Activated naive CD4-positive, alpha-beta T cell treated with anti-CD3 and anti-CD28 coated beads, Interleukin-2, amount 50 U/mL, for 72 hours (primary cell): ENCODE measurements around the gene CAMTA1. TPM values are rescaled to one million over a fixed set of nuclear protein-coding genes. Genes with fewer than 3 reads are reported as not detected.

Experiments used
- ATAC-seq, 2 donors: fragments of 150-1000 bp; cut with Tn5 transposase; 2 replicates each; pipeline ENCODE4 v1.10.0; 2021; ENCODE audit warnings: mild to moderate bottlenecking in 2 of 2, moderate library complexity in 2 of 2
- DNase-seq, 2 donors: peaks; one replicate each; pipeline ENCODE4 v3.0.0; 2021 to 2022; ENCODE audit warnings: low spot score in 2 of 2
- H3K27ac Mint-ChIP-seq, 2 donors: one replicate each; pipeline ENCODE4 v1.8.0; 2022; ENCODE audit warnings: mild to moderate bottlenecking in 2 of 2, mixed read lengths in 2 of 2
- H3K36me3 Mint-ChIP-seq, 2 donors: one replicate each; pipeline ENCODE4 v1.8.0; 2022; ENCODE audit warnings: mixed read lengths in 2 of 2
- H3K9me3 Mint-ChIP-seq, 2 donors: one replicate each; pipeline ENCODE4 v1.8.0; 2022; ENCODE audit warnings: mixed read lengths in 2 of 2
- total RNA-seq, 2 donors: library from RNA; stranded (reverse); gene quantifications; one replicate each; pipeline ENCODE4 v1.2.3, GENCODE V29; 2022

The CAMTA1 gene
- total RNA-seq, 2 donors from 2014 or later, result 50.4 to 76.4 TPM

DNA sequence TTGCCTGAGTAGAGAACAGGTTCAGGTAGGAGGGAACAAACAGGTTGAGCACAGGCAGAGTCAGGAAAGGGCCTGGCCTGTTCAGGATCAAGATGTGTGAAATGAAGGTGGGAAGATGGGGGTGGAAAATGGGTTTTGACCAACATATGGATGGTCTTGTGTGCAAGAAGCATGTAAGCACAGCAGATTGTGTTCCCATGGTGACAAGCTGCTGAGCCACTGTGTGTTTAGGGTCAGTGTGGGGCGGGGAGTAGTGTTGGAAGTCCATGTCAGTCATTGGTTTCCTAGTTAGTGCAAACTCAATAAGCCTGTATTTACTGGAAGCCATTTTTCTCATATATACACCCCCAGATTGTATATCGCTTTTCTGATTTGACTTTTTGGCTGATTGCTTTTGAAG, 111.9 kb downstream of the CAMTA1 start:
- Mint-ChIP-seq H3K9me3 (no peaks in the 10 kb centered on the region), H3K36me3 (no peaks in the 10 kb centered on the region), H3K27ac (peak overlapping the region in 1 of 2 donors; percentile 79)
- DNase-seq, result no peak
- ATAC-seq, result no peak

DNA sequence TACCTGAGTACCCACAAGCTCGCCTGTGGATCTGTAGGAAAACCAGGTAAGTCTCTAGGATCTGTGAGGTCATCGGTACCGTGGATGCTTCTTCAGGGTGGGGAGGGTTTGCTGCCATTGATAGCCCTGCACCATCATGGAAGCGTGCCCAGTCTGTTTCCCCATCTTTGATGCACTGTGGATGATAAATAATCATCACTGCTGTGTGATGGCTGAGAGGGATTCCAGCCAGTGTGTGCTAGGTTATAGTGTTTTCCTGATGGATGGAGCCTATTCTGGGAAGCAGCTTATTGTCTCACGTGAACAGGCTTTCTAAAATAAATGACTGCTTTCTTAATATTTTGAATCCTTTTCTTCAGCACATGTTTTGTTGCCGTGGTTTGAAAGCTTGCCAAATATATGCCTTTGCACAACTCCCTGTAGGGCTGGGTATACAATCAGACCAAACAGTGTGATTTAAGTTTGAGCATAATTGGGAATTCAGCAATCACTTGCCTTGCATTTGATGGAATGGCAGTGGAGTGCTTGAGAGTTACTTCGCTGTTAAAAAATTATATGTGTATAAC, 113.8 kb downstream of the CAMTA1 start:
- ATAC-seq (no peak), DNase-seq (no peak)
- Mint-ChIP-seq H3K9me3 (peaks cover 0 to 3% of the 10 kb centered on the region in 2 donors), H3K27ac (no peak overlapping the region), H3K36me3 (no peaks in the 10 kb centered on the region)

DNA sequence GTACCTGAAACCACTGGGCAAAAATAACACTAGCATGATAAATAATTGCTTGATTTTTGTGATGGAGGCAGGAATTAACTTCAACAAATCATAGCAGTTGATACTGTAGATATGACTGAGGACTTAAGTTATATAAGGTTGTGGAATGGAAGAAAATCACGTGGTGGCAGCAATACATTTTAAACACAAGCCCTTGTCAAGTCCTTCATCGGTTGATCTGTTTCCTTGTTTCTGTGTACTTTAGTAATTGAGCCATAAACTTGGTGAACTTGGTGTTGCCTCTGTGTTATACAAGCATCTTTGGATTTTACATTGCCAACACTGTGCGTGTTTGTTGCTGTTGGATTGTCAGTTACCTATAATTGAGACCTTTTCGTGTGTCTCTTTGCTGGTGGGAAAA, 114.4 kb downstream of the CAMTA1 start:
- peaks cover 0 to 5% of the 10 kb centered on the region in 2 donors for H3K9me3 Mint-ChIP-seq
- H3K36me3 Mint-ChIP-seq, result no peaks in the 10 kb centered on the region
- ATAC-seq, result no peak

DNA sequence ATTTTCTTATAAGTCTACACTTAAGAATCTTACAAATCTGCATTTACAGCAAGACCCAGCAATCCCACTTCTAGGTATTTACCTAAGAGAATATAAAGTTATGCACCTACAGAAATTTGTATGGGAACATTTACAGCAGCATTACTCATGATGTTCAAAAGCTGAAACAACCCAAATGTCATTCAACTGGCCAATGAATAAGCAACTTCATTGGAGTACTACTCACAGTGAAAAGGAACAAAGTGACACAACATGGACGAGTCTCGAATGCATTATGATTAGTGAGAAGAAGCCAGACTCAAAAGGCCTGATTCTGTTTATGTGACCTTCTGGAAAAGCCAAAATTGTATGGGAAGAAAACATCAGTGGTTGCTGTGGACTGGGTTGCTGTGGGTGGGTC, 116.9 kb downstream of the CAMTA1 start:
- Mint-ChIP-seq H3K36me3 (no peaks in the 10 kb centered on the region), H3K27ac (peak overlapping the region in 1 of 2 donors; percentile 15), H3K9me3 (peaks cover 0 to 5% of the 10 kb centered on the region in 2 donors)
- DNase-seq, result no peak
- ATAC-seq, result peak in 1 of 2 donors; percentile 50

More for the DNA sequence above, 114.4 kb downstream of the CAMTA1 start:
- DNase-seq, result no peak
- no peak overlapping the region for H3K27ac Mint-ChIP-seq

DNA sequence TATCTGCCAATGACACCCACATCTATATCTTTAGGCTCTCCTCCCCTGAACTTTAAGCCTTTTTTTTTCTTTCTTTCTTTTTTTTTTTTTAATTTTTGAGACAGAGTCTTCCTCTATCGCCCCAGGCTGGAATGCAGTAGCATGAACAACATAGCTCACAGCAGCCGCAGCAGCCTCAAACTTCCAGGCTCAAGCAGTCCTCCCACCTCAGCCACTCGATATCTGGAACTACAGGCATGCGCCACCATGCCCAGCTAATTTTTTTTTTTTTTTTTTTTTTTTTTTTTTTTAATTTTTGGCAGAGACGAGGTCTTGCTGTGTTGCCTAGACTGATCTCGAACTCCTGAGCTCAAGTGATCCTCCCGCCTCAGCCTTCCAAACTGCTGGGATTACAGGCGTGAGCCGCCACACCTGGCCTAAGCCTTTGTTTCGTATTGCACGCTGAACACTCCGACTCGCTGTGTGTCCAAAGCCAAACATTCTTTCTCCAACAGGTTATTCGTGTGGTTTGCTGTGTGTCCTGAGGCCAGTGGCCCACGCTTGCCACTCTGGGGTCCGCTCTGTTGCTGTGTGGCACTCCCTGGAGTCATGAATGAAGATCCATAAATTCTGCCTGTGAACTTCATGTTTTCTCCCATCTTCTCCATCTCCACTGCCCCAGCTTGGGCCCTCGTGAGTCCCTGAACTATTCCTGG, 119.4 kb downstream of the CAMTA1 start:
- Mint-ChIP-seq H3K36me3 (no peaks in the 10 kb centered on the region), H3K9me3 (peaks cover 0 to 5% of the 10 kb centered on the region in 2 donors), H3K27ac (no peak overlapping the region)
- ATAC-seq, result no peak
- no peak for DNase-seq

DNA sequence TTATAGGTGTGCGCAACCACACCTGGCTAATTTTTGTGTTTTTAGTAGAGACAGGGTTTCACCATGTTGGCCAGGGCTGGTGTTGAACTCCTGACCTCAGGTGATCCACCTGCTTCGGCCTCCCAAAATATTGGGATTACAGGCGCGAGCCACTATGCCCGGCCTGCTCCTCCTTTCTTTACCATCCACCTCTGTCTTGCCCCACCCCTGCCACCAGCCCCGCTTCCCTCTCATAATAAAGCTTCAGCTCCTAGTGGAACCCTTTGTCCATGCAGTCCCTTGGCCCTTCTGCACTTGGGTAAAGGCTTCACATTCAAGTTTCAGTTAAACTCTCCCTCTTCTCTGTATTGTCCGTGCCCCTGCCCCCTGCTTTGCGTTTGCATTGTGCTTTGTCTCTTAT, 120.1 kb downstream of the CAMTA1 start:
- DNase-seq, result no peak
- Mint-ChIP-seq H3K9me3 (peaks cover 0 to 5% of the 10 kb centered on the region in 2 donors), H3K27ac (no peak overlapping the region), H3K36me3 (no peaks in the 10 kb centered on the region)
- no peak for ATAC-seq

DNA sequence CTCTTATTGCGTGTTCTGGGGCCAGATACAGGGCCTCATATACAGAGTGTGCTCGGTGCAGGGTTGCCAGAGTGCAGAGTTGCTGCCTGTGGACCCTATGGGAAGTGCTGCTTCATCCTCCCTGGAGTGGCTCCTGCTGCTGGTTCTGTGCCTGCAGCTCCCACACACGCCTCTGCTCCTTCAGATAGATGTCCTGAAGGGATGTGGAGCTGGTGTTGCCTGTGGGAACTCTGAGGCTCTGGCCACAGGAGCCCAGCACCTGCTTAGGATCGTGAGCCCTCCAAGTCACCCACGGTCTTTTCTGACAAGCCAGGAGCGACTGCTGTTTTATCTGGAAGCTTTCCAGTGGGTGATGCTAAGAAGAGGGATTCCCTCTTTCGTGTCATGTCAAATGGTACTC, 120.5 kb downstream of the CAMTA1 start:
- no peaks in the 10 kb centered on the region for H3K36me3 Mint-ChIP-seq
- no peak for DNase-seq
- ATAC-seq, result no peak
- peaks cover 0 to 5% of the 10 kb centered on the region in 2 donors for H3K9me3 Mint-ChIP-seq
- no peak overlapping the region for H3K27ac Mint-ChIP-seq

DNA sequence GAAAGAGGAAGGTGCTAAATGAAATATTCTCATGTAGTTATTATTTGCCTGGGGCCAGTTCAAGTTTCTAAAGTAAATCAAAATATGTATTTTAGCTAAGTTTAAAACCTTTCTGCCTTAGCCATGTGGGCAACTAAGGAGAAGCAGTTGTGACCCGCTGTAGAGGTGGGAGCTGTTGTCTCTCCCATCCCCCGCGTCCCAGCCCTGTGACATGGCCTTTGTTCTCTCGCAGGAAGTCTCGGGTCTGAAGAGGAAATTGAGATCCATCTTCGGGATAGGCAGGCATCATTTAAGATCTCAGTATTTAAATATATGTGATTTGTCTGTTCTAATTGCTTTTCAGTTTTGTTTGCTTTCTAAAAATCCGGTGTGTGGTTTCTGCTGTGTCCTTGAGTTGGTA, 121.5 kb downstream of the CAMTA1 start:
- Mint-ChIP-seq H3K27ac (no peak overlapping the region), H3K9me3 (peaks cover 0 to 5% of the 10 kb centered on the region in 2 donors), H3K36me3 (no peaks in the 10 kb centered on the region)
- ATAC-seq, result no peak
- no peak for DNase-seq

DNA sequence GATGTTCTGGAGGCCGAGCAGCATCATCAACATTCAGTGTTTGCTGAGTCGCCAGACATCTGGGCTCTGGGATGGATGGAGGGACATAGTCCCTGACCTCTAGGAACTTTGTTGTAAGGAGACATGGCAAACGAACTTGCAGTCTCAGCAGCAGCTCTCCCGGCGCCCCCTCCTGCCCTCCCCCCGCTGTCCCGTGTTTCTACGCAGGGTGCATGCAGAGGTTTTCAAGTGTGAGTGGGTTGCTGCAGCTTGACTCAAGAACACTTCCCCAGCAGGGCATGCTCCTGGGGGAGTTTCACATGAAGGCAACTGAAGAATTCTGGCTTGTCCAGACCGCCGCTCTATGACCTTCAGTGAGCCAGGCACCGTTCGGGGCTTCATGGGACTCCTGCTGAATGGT, 121.9 kb downstream of the CAMTA1 start:
- Mint-ChIP-seq H3K36me3 (no peaks in the 10 kb centered on the region), H3K27ac (no peak overlapping the region), H3K9me3 (peaks cover 0 to 5% of the 10 kb centered on the region in 2 donors)
- DNase-seq, result no peak
- ATAC-seq, result no peak

DNA sequence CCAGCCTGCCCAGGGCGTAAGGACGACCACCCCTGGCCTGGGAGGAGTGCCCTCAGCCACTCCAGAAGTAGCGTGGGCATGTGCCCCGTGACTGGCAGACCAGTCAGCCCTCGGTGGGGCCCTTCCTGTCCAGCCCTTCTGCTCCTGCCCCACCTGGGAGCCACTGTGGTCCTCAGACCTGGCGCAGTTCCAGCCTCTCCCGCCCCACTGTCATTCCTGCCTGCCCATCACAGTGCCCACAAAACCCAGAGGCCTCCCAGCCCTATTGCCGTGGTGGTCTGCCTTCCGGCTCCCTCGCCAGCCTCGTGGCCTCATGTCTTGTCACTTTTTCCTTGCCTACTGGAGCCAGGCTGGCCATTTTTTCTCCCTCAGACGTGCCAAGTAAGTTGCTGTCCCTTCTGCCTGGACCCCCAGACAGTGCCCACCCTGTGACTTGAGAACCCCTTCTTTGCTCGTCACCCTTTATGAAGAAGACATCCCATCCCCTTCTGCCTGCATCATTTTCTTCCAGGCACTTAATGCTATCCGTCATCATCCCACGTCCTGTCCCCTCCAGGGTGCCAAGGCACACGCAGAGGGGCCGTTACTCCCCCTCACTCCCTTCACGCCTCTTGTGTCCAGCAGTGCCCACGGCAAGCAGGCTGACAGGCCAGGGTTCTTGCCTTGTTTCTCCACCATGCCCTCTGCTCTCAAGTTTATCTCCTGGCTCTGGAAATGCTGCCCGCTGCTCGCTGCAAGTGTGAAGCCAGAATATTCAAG, 122.6 kb downstream of the CAMTA1 start:
- no peak for ATAC-seq
- Mint-ChIP-seq H3K27ac (peak overlapping the region in 1 of 2 donors; percentile 84), H3K9me3 (peaks cover 0 to 5% of the 10 kb centered on the region in 2 donors), H3K36me3 (no peaks in the 10 kb centered on the region)
- DNase-seq, result no peak

DNA sequence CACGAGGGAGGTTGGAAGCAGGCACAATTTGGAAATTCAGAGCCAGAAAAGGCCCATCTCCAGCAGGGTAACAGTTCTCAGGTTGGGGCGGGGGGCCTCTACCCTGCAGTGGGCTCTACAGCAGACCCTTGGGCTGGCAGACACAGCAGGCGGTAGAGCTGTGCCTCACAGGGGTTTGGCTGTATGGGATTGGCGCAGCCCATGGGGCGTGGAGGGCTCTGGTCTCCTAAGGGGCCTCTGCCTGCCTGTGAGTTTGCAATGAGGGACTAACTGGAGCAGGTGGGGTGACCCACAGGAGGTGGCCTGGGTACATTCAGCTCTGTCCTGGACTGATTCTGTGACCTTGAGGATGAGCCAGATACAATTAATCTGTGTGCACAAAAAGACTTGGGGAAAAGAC, 124.1 kb downstream of the CAMTA1 start:
- DNase-seq, result no peak
- ATAC-seq, result no peak
- no peak overlapping the region for H3K27ac Mint-ChIP-seq
- peaks cover 4 to 6% of the 10 kb centered on the region in 2 donors for H3K36me3 Mint-ChIP-seq
- H3K9me3 Mint-ChIP-seq, result peaks cover 0 to 3% of the 10 kb centered on the region in 2 donors

DNA sequence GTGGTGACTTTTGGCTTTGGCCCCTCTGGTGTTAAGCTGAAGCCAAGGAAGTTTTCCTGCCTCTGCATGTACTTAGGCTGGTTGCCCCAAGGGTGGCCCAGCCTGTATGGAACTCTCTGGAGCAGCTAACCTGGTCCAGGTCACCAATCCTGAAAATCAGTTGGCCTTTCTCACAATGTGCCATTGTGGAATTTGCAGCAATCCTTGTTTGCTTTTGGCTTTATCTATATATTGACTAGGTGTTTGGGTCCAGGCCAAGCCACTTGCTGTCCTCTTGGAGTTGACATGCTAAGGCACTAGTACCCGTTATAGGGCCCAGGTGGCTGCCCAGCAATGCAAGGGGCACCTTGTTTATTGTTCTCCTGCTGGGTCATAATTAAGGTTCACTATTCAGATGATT, 124.6 kb downstream of the CAMTA1 start:
- peaks cover 4 to 6% of the 10 kb centered on the region in 2 donors for H3K36me3 Mint-ChIP-seq
- no peak overlapping the region for H3K27ac Mint-ChIP-seq
- DNase-seq (no peak), ATAC-seq (no peak)
- H3K9me3 Mint-ChIP-seq, result peaks cover 0 to 3% of the 10 kb centered on the region in 2 donors

DNA sequence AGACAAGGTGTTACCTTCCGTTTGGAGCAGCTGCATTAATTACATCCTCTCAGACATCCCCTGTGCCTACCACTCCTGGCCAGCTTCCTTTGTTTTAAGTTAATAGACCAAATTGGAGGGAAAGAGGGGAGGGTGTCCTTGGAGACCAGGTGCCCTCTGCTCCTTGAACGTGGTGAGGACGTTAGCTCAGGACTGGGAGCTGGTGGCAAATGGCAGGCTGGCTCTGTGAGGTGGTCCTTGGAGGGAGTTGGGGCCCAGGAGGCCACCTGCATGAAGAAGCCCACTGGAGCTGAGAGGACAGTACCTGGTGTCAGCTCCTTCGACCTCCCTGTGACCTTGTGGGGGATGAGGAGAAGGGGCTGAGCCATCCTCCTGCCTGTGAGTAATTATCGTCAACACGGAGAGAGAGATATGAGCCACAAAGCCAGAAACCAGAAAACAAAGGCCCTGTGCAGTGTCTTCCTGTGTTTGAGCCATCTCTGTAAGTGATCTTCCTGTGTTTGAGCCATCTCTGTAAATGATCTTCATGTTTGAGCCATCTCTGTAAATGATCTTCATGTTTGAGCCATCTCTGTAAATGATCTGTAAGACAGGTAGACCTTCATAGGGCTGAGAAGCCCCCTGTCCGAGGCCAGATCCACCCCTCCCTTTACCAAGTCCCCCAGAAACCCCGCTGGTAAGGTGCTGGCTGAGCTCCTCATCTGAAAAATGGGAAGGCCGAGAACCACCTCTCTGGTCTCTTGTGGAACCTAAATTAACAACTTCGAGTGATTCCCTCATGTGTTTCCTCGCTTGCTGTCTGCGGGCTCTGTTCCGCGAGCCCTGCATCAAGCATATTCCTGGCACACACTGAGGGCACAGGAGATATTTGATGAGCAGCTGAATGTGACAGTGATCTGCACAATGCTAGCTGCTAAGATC, 126.0 kb downstream of the CAMTA1 start:
- H3K27ac Mint-ChIP-seq, result no peak overlapping the region
- ATAC-seq (no peak), DNase-seq (no peak)
- H3K9me3 Mint-ChIP-seq, result peaks cover 0 to 3% of the 10 kb centered on the region in 2 donors
- peaks cover 4 to 6% of the 10 kb centered on the region in 2 donors for H3K36me3 Mint-ChIP-seq

DNA sequence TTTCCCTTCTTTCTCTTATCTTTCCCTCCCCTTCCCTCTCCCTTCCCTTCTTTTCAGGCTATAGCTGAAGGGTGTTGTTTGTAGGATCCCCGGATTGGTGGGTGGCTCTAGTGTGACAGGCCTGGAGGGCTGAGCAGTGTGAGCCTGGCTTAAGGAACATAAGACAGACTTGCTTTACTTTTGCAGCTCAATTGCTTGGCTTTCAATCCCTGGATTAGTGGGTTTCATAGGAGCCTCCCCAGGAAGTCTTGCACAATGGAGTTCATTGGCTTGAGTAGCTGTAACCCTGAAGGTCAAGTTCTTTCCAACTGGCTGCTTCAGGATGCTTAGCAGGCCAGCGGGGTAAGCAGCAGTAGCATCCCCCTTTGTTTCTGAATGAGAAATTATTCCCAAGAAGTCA, 126.7 kb downstream of the CAMTA1 start:
- DNase-seq (no peak), ATAC-seq (no peak)
- Mint-ChIP-seq H3K9me3 (peaks cover 0 to 3% of the 10 kb centered on the region in 2 donors), H3K27ac (no peak overlapping the region), H3K36me3 (peaks cover 4 to 6% of the 10 kb centered on the region in 2 donors)

DNA sequence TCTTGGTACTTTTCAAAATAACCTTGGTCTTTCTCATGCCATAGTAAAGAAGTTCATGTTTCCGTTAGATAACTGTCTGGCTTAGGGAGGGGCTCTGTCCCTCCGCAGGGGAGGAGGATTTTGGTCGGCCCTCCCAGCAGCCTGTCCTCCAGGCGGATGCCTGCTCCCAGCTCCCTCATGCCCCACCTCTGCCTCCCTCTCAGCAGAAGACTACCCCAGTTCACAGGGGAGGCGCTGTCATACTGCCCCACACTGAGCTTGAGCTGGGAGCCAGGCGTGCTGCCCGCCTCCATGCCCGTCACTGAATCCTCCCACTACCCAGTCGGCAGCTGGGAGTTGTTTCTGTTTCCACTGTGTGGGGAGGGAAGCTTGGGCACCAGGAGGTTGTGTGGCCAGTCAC, 127.3 kb downstream of the CAMTA1 start:
- H3K36me3 Mint-ChIP-seq, result peaks cover 4 to 6% of the 10 kb centered on the region in 2 donors
- ATAC-seq, result no peak
- DNase-seq, result no peak
- no peak overlapping the region for H3K27ac Mint-ChIP-seq
- H3K9me3 Mint-ChIP-seq, result peaks cover 0 to 3% of the 10 kb centered on the region in 2 donors

DNA sequence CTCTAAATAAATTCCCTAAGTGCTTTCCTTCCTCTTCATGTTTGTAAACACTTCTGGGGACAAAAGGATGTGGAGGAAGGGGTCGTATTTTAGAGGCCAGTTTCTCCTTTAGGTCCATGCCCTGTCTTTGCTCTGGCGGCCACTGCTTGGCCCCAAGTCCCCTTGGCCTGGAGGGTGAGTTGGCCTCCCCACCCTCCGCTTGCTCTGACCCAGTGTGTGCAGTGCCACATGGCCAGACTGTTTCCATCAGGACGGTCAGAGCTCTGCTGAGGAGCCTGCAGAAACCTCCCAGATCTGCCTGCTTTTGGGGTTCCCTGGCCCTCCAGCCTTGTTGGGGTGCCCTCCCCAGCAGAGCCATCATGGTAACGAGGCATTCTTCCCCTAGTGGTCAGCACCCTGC, 127.8 kb downstream of the CAMTA1 start:
- DNase-seq (no peak), ATAC-seq (no peak)
- Mint-ChIP-seq H3K36me3 (peaks cover 4 to 6% of the 10 kb centered on the region in 2 donors), H3K9me3 (peaks cover 0 to 3% of the 10 kb centered on the region in 2 donors), H3K27ac (no peak overlapping the region)
